Neural cell (in vitro differentiated cells): Measurements from ENCODE around the gene SWT1. TPM values are rescaled to one million over a fixed set of nuclear protein-coding genes. Genes with fewer than 3 reads are reported as not detected.

Source experiments
- H2AFZ ChIP-seq: fragments of 200-600, 300-800 bp; sonication (generic), shearing (Covaris generic); 2 replicates; pipeline ENCODE4 v1.6.0; 2014; ENCODE audit warnings: low read depth, mild to moderate bottlenecking, antibody characterized with exemption, low read length, moderate library complexity
- H3F3A ChIP-seq: fragments of 200-600 bp; shearing (Covaris generic); 2 replicates; pipeline ENCODE4 v1.6.1; 2016; ENCODE audit warnings: mild to moderate bottlenecking, moderate library complexity, mixed read lengths, antibody characterized with exemption, low read length; ENCODE audit not compliant: insufficient read depth, poor library complexity, severe bottlenecking
- H3K27ac ChIP-seq: fragments of 200-600, 300-800 bp; sonication (generic), shearing (Covaris generic); 2 replicates; pipeline ENCODE4 v1.5.1; 2014; ENCODE audit warnings: mild to moderate bottlenecking, low read length, moderate library complexity
- H3K27me3 ChIP-seq: fragments of 300-800, 200-600 bp; sonication (generic), shearing (Covaris generic); 2 replicates; pipeline ENCODE4 v1.6.0; 2014; ENCODE audit warnings: mild to moderate bottlenecking, low read depth, low read length, moderate library complexity; ENCODE audit not compliant: insufficient read depth
- H3K36me3 ChIP-seq: fragments of 300-800, 200-600 bp; sonication (generic), shearing (Covaris generic); 2 replicates; pipeline ENCODE4 v1.5.1; 2014; ENCODE audit warnings: mild to moderate bottlenecking, antibody characterized with exemption, low read length, moderate library complexity; ENCODE audit not compliant: insufficient read depth
- H3K4me2 ChIP-seq: fragments of 300-800, 200-600 bp; sonication (generic), shearing (Covaris generic); 2 replicates; pipeline ENCODE4 v1.6.0; 2014; ENCODE audit warnings: mild to moderate bottlenecking, low read length
- H3K4me3 ChIP-seq: fragments of 300-800, 200-600 bp; sonication (generic), shearing (Covaris generic); 2 replicates; pipeline ENCODE4 v1.5.1; 2014; ENCODE audit warnings: mild to moderate bottlenecking, low read length, moderate library complexity
- H3K79me2 ChIP-seq: fragments of 200-600 bp; shearing (Covaris generic); replicated peaks from 2 replicates; pipeline ENCODE4 v1.6.0; 2014; ENCODE audit warnings: mild to moderate bottlenecking, low read length, moderate library complexity; ENCODE audit not compliant: insufficient read depth
- H3K9ac ChIP-seq: fragments of 300-800, 200-600 bp; sonication (generic), shearing (Covaris generic); 2 replicates; pipeline ENCODE4 v1.6.1; 2016; ENCODE audit warnings: mild to moderate bottlenecking, low read length, mixed read lengths
- H3K9me2 ChIP-seq: fragments of 200-600 bp; shearing (Covaris generic); 2 replicates; pipeline ENCODE4 v1.6.1; 2016; ENCODE audit warnings: mild to moderate bottlenecking, low read length, mixed read lengths; ENCODE audit not compliant: insufficient read depth
- H3K9me3 ChIP-seq: fragments of 200-600, 300-800 bp; sonication (generic), shearing (Covaris generic); 2 replicates; pipeline ENCODE4 v1.6.1; 2016; ENCODE audit warnings: mild to moderate bottlenecking, mixed run types, low read length, moderate library complexity, mixed read lengths
- H4K20me1 ChIP-seq: fragments of 200-600 bp; shearing (Covaris generic); 2 replicates; pipeline ENCODE4 v1.6.1; 2016; ENCODE audit warnings: mild to moderate bottlenecking, mixed run types; ENCODE audit not compliant: insufficient read depth
- CTCF ChIP-seq: fragments of 450-650 bp; IDR thresholded peaks from 2 replicates; pipeline ENCODE4 v1.5.1; 2014; ENCODE audit warnings: antibody characterized with exemption, mild to moderate bottlenecking, moderate library complexity; ENCODE audit not compliant: poor library complexity, severe bottlenecking
- EP300 ChIP-seq: fragments of 450-650 bp; conservative IDR thresholded peaks from 2 replicates; pipeline ENCODE4 v1.6.1; 2014; ENCODE audit warnings: antibody characterized with exemption, mild to moderate bottlenecking, moderate library complexity; ENCODE audit not compliant: poor library complexity, severe bottlenecking
- EZH2 ChIP-seq: fragments of 200-600, 300-800 bp; shearing (Covaris generic), sonication (generic); IDR thresholded peaks from 2 replicates; pipeline ENCODE4 v1.6.1; 2014; ENCODE audit warnings: antibody characterized with exemption, low read length, borderline replicate concordance, mild to moderate bottlenecking; ENCODE audit not compliant: insufficient read depth, poor library complexity, severe bottlenecking
- MXI1 ChIP-seq: fragments of 450-650 bp; conservative IDR thresholded peaks from 2 replicates; pipeline ENCODE4 v1.6.1; 2014; ENCODE audit warnings: antibody characterized with exemption, mild to moderate bottlenecking; ENCODE audit not compliant: poor library complexity, severe bottlenecking
- POLR2AphosphoS5 ChIP-seq: IDR thresholded peaks from 2 replicates; pipeline ENCODE4 v1.6.1; 2012
- RAD21 ChIP-seq: fragments of 450-650 bp; conservative IDR thresholded peaks from 2 replicates; pipeline ENCODE4 v1.6.1; 2014; ENCODE audit warnings: antibody characterized with exemption, mild to moderate bottlenecking, moderate library complexity
- REST ChIP-seq: IDR thresholded peaks from 2 replicates; pipeline ENCODE4 v1.6.1; 2012; ENCODE audit warnings: borderline replicate concordance
- SMC3 ChIP-seq: fragments of 450-650 bp; conservative IDR thresholded peaks from 2 replicates; pipeline ENCODE4 v1.6.1; 2014; ENCODE audit warnings: antibody characterized with exemption, mild to moderate bottlenecking, moderate library complexity; ENCODE audit not compliant: poor library complexity
- TAF1 ChIP-seq: IDR thresholded peaks from 2 replicates; pipeline ENCODE4 v1.6.1; 2012; ENCODE audit warnings: low read depth
- polyA plus RNA-seq: library from polyadenylated mRNA; depleted of rRNA; stranded (reverse); fragments of >200 nt; gene quantifications from 2 replicates; pipeline ENCODE4 v1.2.3, GENCODE V29; 2014

Gene SWT1
- polyA plus RNA-seq, 1 donor from 2014 or later = 9.3 TPM

GRCh38 chr1:185238447-185238846 is 81.5 kb downstream of the SWT1 start:
- TF ChIP-seq EZH2 = no peak
- TF ChIP-seq CTCF = no peak
- no peak for TF ChIP-seq RAD21
- TF ChIP-seq MXI1 = no peak
- TF ChIP-seq EP300 = no peak
- Histone ChIP-seq H4K20me1 (no peaks in the 10 kb centered on the region), H3K36me3 (no peaks in the 10 kb centered on the region), H3K79me2 (no peaks in the 10 kb centered on the region), H3K27ac (no peak overlapping the region), H3K4me2 (no peak overlapping the region), H3K9me3 (no peaks in the 10 kb centered on the region), H3F3A (no peaks in the 10 kb centered on the region), H3K4me3 (no peak overlapping the region), H3K9me2 (no peaks in the 10 kb centered on the region), H2AFZ (no peak overlapping the region), H3K9ac (no peak overlapping the region), H3K27me3 (no peaks in the 10 kb centered on the region)

- no peak overlapping the region for H3K4me2 ChIP-seq
- no peaks in the 10 kb centered on the region for H3K9me3 ChIP-seq
- no peak overlapping the region for H3K27ac ChIP-seq
- no peaks in the 10 kb centered on the region for H3K79me2 ChIP-seq
- no peaks in the 10 kb centered on the region for H3K27me3 ChIP-seq
- TF ChIP-seq TAF1 (no peak), EZH2 (no peak), POLR2AphosphoS5 (no peak), EP300 (no peak), CTCF (no peak), SMC3 (no peak), REST (no peak), RAD21 (no peak), MXI1 (no peak)
- H3K36me3 ChIP-seq = no peaks in the 10 kb centered on the region
- H3K4me3 ChIP-seq = no peak overlapping the region
- no peak overlapping the region for H3K9ac ChIP-seq
- no peaks in the 10 kb centered on the region for H4K20me1 ChIP-seq
- H3K9me2 ChIP-seq = no peaks in the 10 kb centered on the region
- H2AFZ ChIP-seq = no peak overlapping the region
- no peaks in the 10 kb centered on the region for H3F3A ChIP-seq
Observed at GRCh38 chr1:185239861-185240260, 82.9 kb downstream of the SWT1 start.
